Activated CD8-positive, alpha-beta memory T cell treated with anti-CD3 and anti-CD28 coated beads for 1 hour (primary cell): ENCODE measurements around the gene PRRG2.
"Not testable (repeated sequence)": the region's sequence is repeated elsewhere in the genome, so short reads cannot be mapped to it uniquely, and the experiment has no call there.

Source experiments
- DNase-seq, 2 donors: peaks; one replicate each; pipeline ENCODE4 v3.0.0-alpha.2; 2020; ENCODE audit warnings: low read depth in 1 of 2; ENCODE audit errors: extremely low read depth in 1 of 2

Gene PRRG2

GRCh38 chr19:49599378-49600295 lies 18.5 kb downstream of the PRRG2 start:
- DNase-seq = no peak

- DNase-seq = no peak
Measured at GRCh38 chr19:49601482-49602038, 20.4 kb downstream of the PRRG2 start.

- no peak for DNase-seq
Measured at GRCh38 chr19:49602806-49603205, 21.7 kb downstream of the PRRG2 start.

- DNase-seq = no peak
Measured at GRCh38 chr19:49605605-49606004, 24.5 kb downstream of the PRRG2 start.

GRCh38 chr19:49609499-49610092 lies 28.5 kb downstream of the PRRG2 start:
- no peak for DNase-seq

GRCh38 chr19:49613374-49613773 lies 32.3 kb downstream of the PRRG2 start:
- no peak for DNase-seq

GRCh38 chr19:49614096-49614833 lies 33.1 kb downstream of the PRRG2 start:
- DNase-seq = no peak

GRCh38 chr19:49615861-49616260 lies 34.7 kb downstream of the PRRG2 start:
- no peak for DNase-seq

GRCh38 chr19:49616532-49616931 lies 35.4 kb downstream of the PRRG2 start:
- DNase-seq = no peak

- no peak for DNase-seq
Measured at GRCh38 chr19:49616945-49617344, 35.8 kb downstream of the PRRG2 start.

- DNase-seq = not testable (repeated sequence)
Measured at GRCh38 chr19:49617860-49618259, 36.7 kb downstream of the PRRG2 start.

GRCh38 chr19:49624967-49625910 lies 44.1 kb downstream of the PRRG2 start:
- no peak for DNase-seq

GRCh38 chr19:49626226-49626625 lies 45.1 kb downstream of the PRRG2 start:
- DNase-seq = no peak

GRCh38 chr19:49629659-49630058 lies 48.5 kb downstream of the PRRG2 start:
- no peak for DNase-seq

- no peak for DNase-seq
Measured at GRCh38 chr19:49631014-49631588, 50.0 kb downstream of the PRRG2 start.

GRCh38 chr19:49631610-49632192 lies 50.6 kb downstream of the PRRG2 start:
- no peak for DNase-seq

- no peak for DNase-seq
Measured at GRCh38 chr19:49632576-49632975, 51.5 kb downstream of the PRRG2 start.

GRCh38 chr19:49633273-49633672 lies 52.2 kb downstream of the PRRG2 start:
- DNase-seq = not testable (repeated sequence)

GRCh38 chr19:49635530-49636232 lies 54.6 kb downstream of the PRRG2 start:
- no peak for DNase-seq
